Measurements from ENCODE around the gene SPATS1.

SPATS1 gene

DNA sequence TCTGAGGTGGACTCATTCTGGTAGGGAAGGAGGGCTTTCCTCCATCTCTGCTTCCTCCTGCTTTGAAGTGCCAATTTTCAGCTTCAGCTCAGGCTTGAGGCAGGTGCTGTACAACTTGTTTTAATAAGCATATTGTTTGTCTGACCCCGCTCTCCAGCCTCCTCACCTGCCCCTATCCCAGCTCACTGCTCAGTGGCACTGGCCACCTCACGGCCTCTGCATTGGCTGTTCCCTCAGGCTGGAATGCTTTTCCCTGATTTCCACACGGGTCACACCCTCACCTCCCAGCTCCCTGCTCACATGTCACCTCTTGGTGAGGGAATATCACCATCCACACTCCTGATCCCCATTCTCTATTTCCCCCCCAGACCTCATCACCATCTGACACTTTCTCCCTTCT, 43.6 kb upstream of the SPATS1 start:
- TF ChIP-seq CTCF (IDR thresholded peaks at IDR 0.05; ENCODE audit: borderline replicate concordance, control extremely low read depth, extremely low read depth, insufficient read depth, missing control alignments), result no peak
- no peak for DNase-seq (ENCODE audit: low spot score)
- in situ Hi-C loops (cut with MboI; ENCODE audit: low sequenced_read_pairs, unreplicated experiment), result no loop called here

GRCh38 chr6:44300292-44300823, 42.1 kb upstream of the SPATS1 start:
- no peak for DNase-seq (ENCODE audit: low spot score)
- in situ Hi-C loops (cut with MboI; ENCODE audit: low sequenced_read_pairs, unreplicated experiment), result no loop called here
- TF ChIP-seq CTCF (IDR thresholded peaks at IDR 0.05; ENCODE audit: borderline replicate concordance, control extremely low read depth, extremely low read depth, insufficient read depth, missing control alignments), result no peak

GRCh38 chr6:44301106-44301505, 41.3 kb upstream of the SPATS1 start:
- DNase-seq (ENCODE audit: low spot score), result no peak
- in situ Hi-C loops (cut with MboI; ENCODE audit: low sequenced_read_pairs, unreplicated experiment), result no loop called here
- TF ChIP-seq CTCF (IDR thresholded peaks at IDR 0.05; ENCODE audit: borderline replicate concordance, control extremely low read depth, extremely low read depth, insufficient read depth, missing control alignments), result no peak

DNA sequence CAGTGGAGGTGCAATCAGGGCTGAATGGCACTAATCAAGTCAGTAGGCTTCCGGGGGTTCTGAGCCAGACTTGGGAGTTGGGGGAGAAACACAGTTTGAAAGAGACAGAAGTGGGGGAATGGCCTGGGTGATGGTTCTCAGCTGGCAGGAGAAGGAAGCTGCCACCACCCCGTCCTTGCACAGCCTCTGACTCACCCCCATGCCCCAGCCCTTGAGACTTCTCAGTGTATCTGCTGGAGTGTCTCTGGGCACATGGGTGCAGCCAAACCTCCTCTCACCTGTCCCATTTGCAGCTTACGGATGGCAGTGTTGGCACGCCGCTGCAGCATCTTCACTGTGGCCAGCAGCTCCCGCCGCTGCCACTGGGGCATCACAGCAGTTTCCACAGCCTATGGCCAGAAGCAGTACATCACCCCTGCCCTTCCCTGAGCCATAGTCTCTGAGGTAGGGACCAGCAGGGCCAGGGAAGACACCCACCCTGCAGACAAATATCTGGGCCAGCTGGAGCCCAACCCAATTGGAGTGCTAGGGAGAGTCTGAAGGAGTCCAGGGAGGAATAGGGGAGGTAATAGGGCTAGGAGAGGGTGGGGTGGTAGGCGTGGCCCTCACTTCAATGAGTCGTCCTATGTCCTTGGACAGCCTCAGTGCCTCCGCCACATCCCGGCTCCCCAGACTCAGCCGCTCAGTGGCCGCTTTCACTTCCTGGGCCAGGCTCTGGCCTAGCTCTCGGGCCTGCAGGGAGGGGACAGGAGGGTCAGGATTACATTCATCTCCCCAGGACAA, 40.5 kb upstream of the SPATS1 start:
- in situ Hi-C loops (cut with MboI; ENCODE audit: low sequenced_read_pairs, unreplicated experiment), result no loop called here
- TF ChIP-seq CTCF (IDR thresholded peaks at IDR 0.05; ENCODE audit: borderline replicate concordance, control extremely low read depth, extremely low read depth, insufficient read depth, missing control alignments), result no peak
- no peak for DNase-seq (ENCODE audit: low spot score)

DNA sequence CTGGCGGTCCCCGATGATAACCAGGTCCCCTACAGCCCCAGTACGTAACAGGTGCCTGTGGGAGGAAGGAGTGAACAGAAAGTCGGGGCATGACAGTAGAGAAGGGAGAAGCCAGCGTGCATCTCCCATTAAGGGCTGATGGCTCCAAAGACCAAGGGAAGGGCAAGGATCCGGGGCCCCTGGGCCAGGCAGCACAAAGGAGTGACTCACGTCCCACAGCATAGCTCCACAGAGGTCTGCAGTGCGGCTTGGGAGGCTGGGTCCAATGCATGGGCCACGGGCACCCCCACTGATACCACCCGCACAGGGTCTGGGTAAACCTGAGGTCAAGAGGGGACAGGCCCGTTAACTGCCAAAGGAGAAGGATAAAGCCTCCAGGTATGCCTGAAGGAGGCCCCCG, 39.6 kb upstream of the SPATS1 start:
- in situ Hi-C loops (cut with MboI; ENCODE audit: low sequenced_read_pairs, unreplicated experiment), result no loop called here
- no peak for DNase-seq (ENCODE audit: low spot score)
- no peak for TF ChIP-seq CTCF (IDR thresholded peaks at IDR 0.05; ENCODE audit: borderline replicate concordance, control extremely low read depth, extremely low read depth, insufficient read depth, missing control alignments)

- no peak for TF ChIP-seq CTCF (IDR thresholded peaks at IDR 0.05; ENCODE audit: borderline replicate concordance, control extremely low read depth, extremely low read depth, insufficient read depth, missing control alignments)
- no peak for DNase-seq (ENCODE audit: low spot score)
- in situ Hi-C loops (cut with MboI; ENCODE audit: low sequenced_read_pairs, unreplicated experiment), result no loop called here
Measured at GRCh38 chr6:44303842-44304241, 38.6 kb upstream of the SPATS1 start.
